Measurements from ENCODE around the gene DSTYK.

The DSTYK gene

DNA sequence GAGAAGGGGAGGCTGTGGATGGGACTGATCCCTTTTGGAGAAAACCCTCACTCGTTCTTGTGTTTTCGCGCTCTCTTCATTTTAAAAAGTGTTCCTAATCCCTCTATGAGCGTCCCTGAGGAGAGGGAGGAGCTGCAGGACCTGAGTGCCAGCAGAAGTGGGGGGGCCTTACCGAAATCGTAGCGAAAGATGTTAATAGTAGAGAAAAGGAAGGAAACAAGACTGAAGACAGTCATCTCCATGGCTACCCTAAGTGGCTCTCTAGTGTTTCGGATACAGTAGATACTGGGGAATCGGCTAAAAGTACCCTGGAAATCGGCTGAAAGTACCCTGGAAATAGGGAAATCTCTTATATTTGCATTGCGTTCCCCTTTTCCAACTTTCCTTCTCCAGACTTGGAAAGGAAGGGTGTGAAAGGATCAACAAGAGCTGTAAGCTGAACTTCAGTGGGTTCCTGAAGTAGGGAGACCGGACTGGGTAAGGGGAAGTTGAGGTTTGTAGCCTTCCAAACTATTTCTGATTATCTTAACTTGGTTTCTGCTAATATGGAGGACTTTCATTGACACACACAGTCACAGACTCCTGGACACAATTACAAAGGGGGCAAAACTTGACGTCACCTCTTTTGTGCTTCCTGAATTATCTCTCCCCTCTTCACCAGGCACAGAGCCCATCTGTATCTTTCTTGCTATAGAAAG, 486 bp upstream of the DSTYK start:
- DNase-seq, result no peak

DNA sequence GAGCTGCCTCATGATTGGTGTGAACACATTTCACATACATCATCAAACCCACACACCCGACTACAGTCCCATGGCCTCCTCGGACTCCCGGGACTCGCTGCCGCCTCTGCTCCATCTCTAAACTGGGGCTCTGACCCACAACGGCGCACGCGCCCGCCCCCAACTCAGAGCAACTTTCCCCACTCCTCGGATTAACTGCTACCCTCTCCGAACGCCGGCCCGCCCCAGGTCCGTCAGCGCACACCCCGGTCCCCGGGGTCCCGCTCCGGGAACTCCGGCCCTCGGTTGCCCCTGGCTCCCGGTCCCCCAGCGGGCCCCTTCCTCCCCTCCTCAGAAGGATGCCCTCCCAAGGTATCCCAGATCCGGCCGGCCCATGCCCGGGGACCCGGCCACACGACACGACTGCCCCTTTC, 740 bp downstream of the DSTYK start:
- peak; percentile 20 for DNase-seq

GRCh38 chr1:205208811-205209210, 2.7 kb downstream of the DSTYK start:
- DNase-seq, result no peak

DNA sequence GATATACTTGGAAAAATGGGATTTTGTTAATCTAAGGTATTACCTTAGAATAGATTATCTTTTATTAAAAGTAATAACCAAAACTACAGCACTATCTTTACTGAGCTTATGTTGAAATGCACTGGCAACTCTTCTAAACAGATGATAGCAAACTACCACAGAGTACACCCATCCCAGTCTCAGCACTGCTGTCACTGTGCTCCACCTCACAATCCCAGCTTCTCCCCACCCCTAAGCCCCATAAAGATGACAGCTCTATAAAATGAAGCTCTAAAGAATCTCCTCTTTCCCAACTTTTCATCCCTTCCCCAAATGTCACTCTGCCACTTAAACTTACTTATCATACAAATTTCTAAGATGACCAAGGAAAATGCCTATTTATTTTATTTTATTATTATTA, 6.4 kb downstream of the DSTYK start:
- no peak for DNase-seq

DNA sequence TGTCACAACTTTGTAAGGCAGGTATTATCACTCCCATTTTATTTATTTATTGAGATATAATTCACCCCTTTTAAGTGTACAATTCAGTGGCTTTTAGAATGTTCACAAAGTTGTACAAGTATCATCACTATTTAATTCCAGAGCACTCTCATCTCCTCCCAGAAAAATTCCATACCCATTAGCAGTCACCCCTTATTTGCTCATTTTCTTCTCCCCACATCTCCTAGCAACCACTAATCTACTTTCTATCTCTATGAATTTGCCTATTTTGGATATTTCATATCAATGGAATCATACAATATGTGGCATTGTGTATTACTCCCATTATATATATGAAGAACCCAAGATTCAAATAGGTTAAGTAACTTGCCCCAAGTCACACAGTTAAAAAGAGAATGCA, 7.0 kb downstream of the DSTYK start:
- DNase-seq, result peak; percentile 57

DNA sequence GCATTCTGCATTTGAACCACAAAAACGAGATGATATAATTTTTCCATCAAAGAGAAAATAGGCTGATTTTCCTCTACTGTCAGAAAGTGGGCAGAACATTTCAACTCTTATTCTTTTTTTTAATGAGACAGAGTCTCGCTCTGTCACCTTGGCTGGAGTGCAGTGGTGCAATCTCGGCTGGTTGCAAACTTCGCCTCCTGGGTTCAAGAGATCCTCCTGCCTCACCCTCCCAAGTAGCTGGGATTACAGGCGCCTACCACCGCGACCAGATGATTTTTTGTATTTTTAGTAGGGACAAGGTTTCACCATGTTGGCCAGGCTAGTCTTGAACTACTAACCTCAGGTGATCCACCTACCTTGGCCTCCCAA, 11.6 kb downstream of the DSTYK start:
- no peak for DNase-seq

DNA sequence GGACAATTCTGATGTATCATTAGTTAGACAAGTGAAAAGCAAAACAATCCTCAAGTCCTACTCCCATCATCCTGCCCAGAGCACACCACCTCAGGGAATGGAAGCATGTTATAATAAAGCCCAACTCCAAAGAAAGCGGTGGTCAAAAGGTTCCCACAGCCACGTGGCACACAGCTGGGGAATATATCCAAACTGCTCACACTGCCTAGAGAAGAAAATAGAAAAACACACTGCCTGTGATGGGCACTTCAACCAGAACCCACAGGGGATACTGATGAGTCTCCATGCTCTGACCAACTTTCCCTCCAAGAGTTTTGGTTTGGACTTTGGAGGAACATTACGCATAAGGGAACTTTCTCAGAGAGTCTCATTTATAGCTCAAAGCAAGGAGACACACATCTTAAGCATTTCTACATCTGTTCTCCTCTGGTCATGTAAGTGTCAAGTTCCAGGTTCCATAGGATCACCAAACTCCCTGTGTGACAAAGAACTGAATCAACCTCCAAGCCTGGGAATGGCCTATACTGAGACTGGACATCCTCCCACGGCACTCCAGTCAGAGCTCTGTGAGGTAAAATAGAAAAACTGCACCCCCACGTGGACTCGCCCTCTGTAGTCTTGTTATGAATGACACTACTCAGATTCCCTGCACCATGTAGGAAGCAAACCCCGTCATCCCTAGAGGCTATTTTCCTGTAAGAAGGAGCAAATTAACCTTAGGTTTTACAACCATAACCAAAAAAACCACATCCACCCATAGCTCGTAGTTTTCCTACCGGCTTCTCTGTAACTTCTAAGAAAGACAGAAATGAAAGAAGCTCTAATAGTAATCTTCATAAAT, 12.2 kb downstream of the DSTYK start:
- peak; percentile 75 for DNase-seq

- no peak for DNase-seq
These were observed 19.2 kb downstream of the DSTYK start for GRCh38 chr1:205192287-205192686.

GRCh38 chr1:205191622-205192021, 19.9 kb downstream of the DSTYK start:
- no peak for DNase-seq

GRCh38 chr1:205190845-205191577, 20.5 kb downstream of the DSTYK start:
- no peak for DNase-seq

GRCh38 chr1:205189131-205189530, 22.4 kb downstream of the DSTYK start:
- no peak for DNase-seq

GRCh38 chr1:205188596-205188995, 22.9 kb downstream of the DSTYK start:
- no peak for DNase-seq

DNA sequence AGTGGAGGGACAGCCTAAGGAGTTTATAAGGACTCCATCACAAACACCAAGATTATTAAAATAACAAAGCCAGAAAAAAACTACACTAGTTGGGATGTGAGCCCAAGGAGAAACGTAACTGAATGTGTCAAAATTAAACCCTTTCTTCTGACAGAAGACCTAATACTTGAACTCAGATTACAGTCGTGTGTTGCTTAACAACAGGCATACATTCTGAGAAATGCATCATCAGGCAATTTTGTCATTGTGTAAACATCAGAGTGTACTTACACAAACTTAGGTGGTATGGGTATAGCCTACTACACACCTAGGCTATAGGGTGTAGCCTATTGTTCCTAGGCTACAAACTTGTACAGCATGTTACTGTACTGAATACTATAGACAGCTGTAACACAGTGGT, 23.4 kb downstream of the DSTYK start:
- DNase-seq, result no peak

- DNase-seq, result no peak
These were observed 24.1 kb downstream of the DSTYK start for GRCh38 chr1:205187420-205187819.

DNA sequence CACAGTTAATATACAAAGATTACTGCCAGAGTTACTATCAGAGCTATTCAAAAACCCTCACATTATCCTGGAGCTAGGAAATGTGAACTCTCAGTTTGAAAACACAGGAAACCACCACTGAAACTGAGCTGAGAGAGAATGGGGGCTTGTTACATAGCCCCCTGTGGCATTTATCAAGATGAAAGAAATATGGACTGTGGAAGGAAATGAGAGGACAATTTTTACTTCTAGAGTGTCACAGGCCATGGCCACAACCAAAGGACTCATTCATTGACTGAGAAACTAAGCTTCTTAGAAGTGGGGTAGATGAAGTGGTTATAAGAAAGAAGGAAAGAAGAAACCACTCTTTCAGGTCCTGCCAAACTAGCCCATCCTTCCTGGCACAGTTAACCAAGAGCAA, 25.3 kb downstream of the DSTYK start:
- DNase-seq, result no peak

DNA sequence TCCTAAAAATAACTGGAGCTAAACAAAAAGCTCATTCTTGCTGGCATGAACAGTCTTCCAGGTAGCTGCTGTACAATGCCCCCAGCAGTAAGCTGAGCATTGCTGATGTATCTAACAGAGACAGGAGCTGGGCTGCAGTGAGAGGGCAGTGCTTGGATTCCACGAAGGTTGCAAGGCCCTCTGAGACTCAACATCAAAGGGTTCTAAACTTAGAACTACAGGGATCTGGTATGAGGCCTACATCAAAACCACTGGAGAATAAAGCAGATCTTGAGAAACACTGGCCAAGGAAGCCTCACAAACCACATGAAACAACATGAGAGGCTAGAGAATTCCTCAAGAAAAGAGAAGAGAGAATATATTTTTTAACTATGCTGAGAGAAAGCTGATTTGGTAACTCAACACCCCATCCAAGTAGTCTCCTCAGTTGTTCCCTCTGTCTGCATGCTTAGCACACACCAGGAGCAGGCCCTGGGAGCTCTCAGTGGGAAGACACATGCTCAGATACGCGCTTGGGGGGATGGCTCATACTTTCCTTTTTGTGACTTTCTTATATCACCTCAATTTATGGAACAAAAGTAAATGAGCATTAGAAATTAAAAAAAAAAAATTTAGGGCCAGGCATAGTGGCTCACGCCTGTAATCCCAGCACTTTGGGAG, 27.7 kb downstream of the DSTYK start:
- DNase-seq, result no peak

DNA sequence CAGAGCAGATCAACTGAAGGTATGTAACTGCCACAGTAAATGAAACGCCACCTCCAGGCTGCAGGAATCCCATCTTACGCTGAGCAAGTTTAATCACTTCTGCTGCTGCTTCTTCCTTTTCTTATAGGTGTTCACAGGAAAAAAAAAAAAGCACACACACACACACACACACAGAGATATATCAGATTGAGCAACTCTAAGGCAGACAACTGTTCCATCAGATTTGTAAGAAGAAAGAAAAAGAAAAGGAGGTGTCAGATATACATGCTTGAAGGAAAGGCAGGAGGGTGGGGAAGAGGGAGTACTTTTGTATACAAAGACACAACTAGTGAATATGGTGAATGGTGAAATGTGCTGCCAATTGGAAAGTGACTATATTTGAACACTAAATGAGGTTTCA, 28.6 kb downstream of the DSTYK start:
- DNase-seq, result no peak

- peak; percentile 26 for DNase-seq
These were observed 31.2 kb downstream of the DSTYK start for GRCh38 chr1:205180331-205180730.

DNA sequence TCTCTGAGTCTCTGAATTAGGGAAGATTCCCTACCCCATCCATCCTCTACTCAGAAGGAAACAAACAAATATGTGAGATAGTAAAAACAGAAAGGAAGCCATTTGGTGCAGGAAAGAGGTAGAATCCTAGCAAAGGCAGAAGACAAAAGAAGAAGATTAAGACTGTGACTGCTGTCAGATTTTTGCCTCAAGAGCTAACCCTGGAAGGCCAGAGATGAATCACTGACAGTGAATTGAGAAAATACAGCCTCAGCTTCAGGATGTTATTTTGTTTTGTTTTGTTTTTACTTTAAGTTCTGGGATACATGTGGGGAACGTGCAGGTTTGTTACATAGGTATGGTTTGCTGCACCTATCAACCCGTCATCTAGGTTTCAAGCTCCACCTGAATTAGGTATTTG, 31.7 kb downstream of the DSTYK start:
- DNase-seq, result peak; percentile 43

DNA sequence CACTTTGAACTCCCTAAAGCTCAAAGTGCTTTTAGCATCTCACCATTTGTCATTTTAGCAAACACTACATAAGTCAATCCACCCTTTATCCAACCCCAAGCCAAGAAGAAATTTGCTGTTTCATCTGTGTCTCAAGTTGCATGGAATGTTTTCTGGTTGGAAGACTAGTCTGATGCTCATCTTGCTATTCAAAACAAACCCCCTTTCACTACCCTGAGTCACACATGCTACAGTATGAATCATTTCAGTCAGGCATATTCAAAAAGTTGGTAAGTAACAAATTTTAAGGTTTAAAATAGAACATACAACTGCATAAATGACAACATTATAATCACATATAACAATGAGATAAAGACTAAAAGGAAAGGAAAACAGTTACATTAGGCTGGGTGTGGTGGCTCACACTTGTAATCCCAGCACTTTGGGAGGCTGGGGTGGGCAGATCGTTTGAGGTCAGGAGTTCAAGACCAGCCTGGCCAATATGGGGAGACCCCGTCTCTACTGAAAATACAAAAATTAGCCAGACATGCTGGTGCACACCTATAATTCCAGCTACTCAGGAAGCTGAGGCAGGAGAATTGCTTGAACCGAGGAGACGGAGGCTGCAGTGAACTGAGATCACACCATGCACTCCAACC, 38.7 kb downstream of the DSTYK start:
- peak; percentile 93 for DNase-seq

DNA sequence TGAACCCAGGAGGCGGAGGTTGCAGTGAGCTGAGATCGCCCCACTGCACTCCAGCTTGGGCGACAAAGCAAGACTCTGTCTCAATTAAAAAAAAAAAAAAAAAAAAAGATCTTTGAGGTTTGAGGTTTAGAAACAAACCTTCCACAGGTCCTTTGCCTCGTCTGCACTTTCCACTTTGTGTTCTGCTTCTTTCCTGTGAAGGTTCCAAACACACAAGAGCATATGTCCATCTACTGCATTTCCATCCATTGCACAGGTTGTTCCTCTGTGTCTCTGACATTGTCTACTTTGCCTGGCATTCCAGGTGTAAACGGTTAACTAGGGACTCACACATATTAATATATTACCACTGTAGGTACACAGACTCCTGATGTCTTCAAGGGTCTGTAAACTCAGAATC, 40.1 kb downstream of the DSTYK start:
- DNase-seq, result no peak

DNA sequence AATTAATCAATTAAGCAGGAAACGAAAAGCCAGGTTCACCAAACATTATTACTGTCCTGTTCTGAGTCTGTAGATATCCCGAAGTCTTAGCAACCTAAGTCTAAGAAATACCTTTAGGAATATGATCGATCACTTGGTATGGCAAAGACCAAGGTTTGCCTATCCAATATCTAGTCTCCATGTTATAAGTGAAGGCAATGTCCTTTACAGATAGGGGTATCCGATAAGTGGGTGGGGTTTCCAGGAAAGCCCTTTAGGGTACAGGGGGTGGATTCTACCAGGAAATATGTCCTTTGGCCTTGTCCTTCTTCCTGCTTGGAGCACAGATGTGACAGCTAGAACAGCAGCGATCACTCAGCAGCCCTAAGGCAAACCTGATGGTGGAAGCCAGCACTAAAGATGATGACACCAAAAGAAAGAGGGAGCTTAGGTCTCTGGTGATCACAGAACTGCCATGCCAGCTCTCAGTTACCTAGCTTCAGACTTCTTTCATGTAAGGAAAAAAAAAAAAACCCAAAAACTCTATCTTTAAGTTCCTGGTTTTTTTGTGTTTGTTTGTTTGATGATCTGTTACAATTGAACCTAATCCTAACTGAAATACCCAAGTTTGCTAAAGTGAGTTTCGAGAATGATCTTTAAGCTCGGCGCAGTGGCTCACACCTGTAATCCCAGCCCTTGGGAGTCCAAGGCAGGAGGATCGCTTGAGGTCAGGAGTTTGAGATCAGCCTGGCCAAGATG, 40.8 kb downstream of the DSTYK start:
- no peak for DNase-seq

All from EL (cell line).